Fibroblast of mammary gland (primary cell): Measurements from ENCODE around the gene MED17.
"Not testable (repeated sequence)": the region's sequence is repeated elsewhere in the genome, so short reads cannot be mapped to it uniquely, and the experiment has no call there.

Experiments used
- DNase-seq: peaks from one replicate; pipeline ENCODE4 v3.0.0-alpha.2; 2010; ENCODE audit warnings: low read depth
- H3K4me3 ChIP-seq: 2 replicates; pipeline ENCODE4 v1.5.1; 2011; ENCODE audit warnings: low read depth, mild to moderate bottlenecking, low read length, moderate library complexity; ENCODE audit not compliant: control insufficient read depth
- CTCF ChIP-seq: conservative IDR thresholded peaks from 2 replicates; pipeline ENCODE4 v1.5.1; 2011; ENCODE audit warnings: low read depth, low read length, inconsistent platforms; ENCODE audit not compliant: control insufficient read depth, insufficient read depth

Gene MED17

GRCh38 chr11:93757924-93758865, 25.9 kb upstream of the MED17 start:
- no peak for TF ChIP-seq CTCF
- DNase-seq, result no peak
- H3K4me3 ChIP-seq, result no peak overlapping the region

- H3K4me3 ChIP-seq, DNase-seq: not testable (repeated sequence)
Measured at GRCh38 chr11:93759123-93759522, 25.0 kb upstream of the MED17 start.

GRCh38 chr11:93761910-93762309, 22.2 kb upstream of the MED17 start:
- no peak for DNase-seq
- no peak overlapping the region for H3K4me3 ChIP-seq
- no peak for TF ChIP-seq CTCF

GRCh38 chr11:93765551-93765950, 18.5 kb upstream of the MED17 start:
- DNase-seq, result no peak
- no peak overlapping the region for H3K4me3 ChIP-seq
- no peak for TF ChIP-seq CTCF

GRCh38 chr11:93766504-93766903, 17.6 kb upstream of the MED17 start:
- no peak for DNase-seq
- TF ChIP-seq CTCF, result no peak
- no peak overlapping the region for H3K4me3 ChIP-seq

- no peak for DNase-seq
- TF ChIP-seq CTCF, result no peak
- no peak overlapping the region for H3K4me3 ChIP-seq
Measured at GRCh38 chr11:93767018-93767417, 17.1 kb upstream of the MED17 start.

- no peak for DNase-seq
- no peak overlapping the region for H3K4me3 ChIP-seq
- TF ChIP-seq CTCF, result no peak
Measured at GRCh38 chr11:93770160-93770559, 13.9 kb upstream of the MED17 start.
